HG03520 (cell line): ENCODE results near the gene CD207.
"Not testable (repeated sequence)": the region's sequence is repeated elsewhere in the genome, so short reads cannot be mapped to it uniquely, and the experiment has no call there.

ENCODE experiments used
- ATAC-seq: cut with Tn5 transposase; IDR thresholded peaks from one replicate; pipeline ENCODE4 v1.9.1; 2021; ENCODE audit warnings: mild to moderate bottlenecking, moderate library complexity; ENCODE audit not compliant: unreplicated experiment

CD207 gene

DNA sequence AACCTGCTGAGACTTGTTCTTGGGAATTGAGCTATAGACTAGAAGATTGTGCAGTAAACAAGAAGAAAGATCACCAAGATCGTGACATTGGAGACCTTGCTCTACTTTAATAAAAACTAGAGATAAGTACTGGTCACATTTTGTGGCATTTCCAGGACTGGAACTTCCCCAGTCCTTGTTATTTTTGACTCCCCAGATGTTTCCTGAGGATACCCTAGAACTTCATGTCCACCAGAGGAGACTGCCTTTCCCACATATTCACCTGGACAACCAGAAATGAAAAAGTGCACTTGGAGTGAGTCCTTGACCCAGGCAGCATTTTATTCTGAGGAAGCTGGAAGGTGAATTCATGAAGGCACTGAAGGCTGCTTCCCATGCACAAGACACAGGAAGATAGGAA lies 5.7 kb downstream of the CD207 start:
- ATAC-seq, result no peak

DNA sequence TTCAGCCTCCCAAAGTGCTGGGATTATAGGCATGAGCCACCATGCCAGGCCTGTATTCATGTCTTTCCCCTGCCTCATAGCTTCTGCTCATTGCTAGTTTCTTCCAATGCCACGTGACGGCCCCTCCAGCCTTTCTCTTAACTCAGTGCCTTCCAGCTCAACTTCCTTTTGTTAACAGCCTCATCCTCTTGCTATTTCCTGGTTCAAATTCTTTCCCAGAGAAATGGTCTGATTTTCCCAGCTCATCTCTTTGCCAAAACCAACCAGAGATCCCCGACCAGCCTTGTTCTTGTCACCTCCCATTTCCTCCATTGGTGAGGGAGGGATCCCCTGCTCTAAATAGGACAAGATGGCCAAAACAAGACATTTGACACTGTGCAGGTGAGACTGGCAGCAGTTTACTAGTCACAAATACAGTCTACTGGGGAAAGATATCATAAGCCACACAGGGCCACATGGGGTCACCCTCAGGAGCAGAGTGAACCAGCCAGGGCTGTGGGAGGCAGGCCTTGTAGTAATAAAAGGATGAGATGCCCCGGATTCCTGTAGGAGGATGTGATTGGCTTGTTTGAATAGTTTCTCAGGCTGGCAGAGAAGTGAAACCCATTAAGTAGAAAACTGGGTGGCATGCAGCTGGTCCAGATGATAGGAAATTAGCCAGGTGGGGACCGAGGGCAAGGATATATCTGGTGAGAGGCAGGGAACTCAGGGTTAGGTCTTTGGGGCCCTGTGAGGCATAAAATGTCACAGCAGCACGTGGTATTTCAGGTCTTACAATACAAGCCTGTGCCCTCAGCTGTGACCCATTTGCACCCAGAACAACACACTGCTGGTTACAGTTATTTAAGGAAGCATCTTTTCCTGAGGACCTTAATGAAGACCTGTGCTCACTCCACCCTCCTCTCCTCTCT lies 6.4 kb downstream of the CD207 start:
- ATAC-seq, result no peak

DNA sequence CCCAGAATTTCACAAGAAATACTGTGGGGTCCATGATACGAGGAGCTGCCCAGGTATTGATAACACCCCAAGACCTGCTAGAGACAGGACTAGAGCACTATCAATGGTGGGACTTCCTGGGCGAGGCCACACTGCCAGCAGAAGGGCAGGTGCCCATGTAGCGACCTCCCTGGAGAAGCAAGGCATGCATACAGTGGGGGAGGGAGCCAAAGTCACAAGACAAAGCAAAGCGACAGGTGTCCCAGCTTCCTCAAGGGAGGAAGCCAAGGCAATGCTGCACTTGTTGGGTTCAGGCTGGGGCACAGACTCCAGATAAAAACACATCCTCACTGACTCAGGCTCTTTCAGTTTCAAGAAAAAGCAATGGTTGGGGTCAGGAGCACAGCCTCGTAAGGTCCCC lies 7.5 kb downstream of the CD207 start:
- no peak for ATAC-seq

DNA sequence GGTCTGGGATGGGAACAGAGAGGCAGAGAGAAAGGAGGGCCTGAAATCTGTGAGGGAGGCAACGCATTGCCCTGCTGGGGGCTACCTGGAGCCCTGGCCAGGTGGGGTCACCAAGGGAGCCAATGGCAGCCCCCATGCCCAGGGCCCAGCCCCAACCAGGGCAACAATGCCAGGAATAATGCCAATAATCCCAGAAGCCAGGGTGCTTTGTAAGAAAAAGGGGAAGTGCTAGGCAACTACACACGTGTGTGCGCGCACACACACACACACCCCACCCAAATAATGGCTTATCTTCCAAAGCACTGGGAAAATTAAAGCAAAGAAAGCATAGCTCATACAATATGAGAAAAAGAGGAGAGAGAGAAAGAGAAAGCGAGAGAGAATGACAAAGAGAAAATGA lies 8.2 kb downstream of the CD207 start:
- ATAC-seq, result no peak

DNA sequence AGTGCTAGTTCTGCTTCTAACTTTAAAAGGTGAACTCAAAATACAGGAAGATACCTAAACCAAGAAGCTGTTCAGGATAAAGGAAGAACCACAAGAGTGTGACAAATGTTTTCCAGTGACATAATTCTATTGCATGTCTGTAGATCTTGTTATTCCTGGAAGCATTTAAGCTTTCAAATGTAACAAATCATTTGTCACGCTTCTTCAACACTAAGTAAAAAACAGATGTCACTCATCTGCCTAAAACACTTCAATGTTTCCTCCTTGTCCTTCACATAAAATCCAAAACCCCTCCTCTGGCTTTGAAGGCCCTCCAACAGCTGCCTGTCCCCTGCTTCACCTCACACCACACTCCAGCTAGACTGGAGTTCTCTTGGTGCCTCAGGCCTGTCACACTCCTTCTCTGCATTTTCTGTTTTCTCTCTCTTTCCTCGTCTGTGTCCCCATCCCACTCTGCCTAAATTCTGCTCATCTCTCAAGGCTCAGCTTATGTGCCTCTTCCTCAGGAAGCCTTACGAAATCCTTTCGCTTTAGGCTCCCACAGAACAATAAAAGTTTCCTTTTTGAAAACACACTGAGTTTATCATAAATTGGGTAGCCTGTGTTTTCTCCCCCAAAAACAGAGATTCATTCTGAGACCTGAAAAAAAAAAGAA lies 8.8 kb downstream of the CD207 start:
- no peak for ATAC-seq

DNA sequence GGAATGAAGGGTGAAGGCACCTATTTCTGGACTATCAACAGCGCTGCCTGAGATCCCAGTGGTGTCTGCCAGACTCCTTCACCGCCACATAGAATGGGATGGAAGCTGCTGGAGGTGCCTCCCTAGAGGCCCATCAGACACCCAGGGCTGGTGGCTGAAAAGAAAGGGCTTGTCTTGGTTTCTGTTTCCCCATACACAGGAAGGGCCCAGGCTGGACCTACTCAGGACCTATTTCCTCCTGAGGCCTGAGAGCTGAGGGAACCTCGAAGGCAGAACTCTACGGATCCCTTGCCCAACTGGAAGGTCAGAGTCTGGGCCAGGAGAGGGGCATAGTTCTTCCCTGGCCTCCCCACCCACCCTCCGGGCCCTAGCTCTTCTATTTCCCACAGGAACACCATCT lies 12.4 kb downstream of the CD207 start:
- ATAC-seq, result no peak

DNA sequence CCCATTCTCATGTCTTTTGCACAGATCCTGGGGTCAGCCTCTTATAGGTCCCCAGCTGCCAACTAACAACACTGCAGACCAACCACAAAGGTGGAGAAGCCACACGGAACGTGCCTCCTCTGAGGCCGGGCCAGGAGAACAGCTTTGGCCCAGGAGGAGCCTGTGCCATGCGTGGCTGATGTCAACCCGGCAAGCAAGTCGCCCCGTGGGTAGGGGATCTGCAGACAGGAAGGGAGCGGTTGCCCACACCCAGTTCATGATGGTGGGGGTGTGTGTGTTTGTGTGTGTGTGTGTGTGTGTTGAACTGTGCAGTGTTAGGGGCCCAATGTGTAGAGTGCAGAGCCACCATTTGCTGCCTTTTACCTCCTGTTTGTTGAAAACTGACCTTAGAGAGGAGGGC lies 12.8 kb downstream of the CD207 start:
- ATAC-seq, result no peak

DNA sequence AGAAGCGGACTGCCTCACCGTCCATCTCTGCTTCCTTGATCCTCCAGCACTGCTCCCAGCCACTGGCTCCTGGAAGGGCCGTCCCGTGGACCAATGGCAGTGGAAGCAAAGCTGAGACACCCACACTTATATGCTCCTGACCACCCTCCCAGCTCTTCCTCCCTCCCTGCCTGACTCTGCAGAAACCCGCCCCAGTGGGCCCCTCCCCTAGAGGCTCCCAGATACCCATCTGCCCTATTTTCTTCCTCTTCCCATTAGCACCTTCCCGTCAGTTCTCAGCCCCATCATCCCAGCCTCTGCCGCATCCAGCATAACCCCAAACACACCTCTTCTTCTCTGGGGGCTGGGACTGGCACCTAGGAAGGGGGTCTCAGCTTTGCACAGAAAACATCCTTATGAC lies 15.1 kb downstream of the CD207 start, which contains the start of gene CLEC4F:
Gene CLEC4F, minus strand, starts transcription at position 101 of the 400 bp plus-strand sequence. Its CDS starts 76 bp downstream, at position 25.
- no peak for ATAC-seq

DNA sequence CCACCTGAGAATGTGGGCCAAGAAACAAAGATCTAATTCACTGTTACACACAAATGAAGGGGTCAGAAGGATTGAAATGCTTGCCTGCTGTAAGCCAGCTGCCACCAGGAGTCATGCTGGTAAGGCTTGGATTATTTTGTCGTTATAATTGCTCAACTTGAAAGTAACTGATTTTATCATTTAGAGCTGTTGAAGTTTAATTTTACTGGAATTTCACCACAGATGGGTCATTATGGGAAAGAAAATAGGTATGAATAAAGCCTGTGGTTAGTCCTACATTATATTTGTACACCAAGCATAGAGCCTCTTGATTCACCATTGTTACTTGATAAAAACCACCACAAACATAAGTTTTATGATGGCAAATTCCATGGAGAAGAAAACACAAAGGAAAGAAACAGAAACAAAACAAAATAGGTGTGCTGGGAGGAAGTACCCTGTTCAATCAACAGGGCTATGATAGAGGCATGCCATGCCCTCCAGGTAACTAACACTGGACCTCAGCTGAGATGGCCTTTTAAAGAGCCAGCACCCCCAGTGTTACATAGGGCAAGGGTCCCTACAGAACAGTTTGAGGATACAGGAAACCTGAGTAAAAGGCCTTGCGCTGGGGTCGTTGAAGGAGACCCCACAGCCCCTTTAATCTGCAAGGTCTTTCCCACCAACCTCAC lies 18.2 kb downstream of the CD207 start:
- ATAC-seq, result no peak

DNA sequence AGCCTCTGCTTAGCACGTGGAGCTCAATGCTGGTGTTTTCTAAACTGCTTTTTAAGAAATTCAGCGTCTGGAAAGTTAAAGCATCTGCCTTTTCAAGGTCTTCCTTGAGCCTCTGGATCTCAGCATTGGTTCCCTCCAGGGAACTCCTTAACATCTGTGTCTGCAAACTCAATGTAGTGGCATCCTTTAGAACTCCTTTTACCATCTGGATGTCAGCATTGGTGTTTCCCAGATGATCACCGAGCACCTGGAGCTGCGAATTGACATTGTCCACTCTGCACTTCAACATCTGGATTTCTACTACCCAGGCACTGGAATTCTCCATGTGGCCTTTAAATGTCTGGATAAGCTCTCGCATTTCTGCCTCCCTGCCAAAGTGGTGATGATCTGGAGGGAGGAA lies 18.9 kb downstream of the CD207 start:
- ATAC-seq, result no peak

DNA sequence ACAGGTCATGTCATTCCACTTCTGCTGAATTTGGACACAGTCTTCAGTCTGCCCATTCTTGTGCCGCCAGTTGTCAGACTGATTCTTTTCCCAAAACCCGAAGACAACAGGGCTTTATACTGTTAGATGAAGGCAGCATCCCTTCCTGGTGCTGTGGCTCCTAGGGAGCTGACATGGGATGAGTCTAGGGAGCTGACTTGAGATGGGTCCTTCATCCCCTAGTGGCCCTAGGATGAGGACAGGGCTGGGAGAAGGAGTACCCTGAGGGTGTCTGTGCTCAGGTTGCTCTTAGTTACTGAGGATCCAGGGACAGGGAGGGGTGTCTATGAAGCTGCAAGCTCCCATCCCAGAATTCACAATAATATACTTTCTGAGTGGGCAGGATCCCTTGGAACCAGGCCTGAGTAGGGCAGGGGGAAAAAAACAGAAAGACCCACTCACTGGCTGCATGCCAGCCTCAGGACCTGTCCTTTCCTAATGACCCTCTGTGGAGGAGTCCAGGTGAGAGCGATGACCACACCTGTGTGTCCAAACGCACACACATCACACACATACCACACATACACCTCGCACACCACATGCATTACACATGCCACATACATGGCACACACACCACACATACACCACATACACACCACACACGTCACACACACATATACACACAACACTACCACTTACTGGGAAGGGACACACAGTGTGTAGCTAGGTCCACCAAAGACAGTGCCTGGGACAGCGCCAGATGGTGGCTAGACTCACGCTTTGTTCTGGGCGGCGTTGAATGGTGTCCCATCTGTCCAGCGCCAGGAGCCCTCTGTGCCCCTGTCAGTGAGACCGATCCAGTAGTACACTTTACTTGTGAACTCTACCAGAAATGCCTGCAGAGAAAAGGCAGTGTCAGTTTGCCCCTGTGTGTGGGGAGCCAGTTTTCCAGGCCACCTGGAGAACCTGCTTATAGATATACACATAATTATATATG lies 26.3 kb downstream of the CD207 start:
- ATAC-seq, result no peak

DNA sequence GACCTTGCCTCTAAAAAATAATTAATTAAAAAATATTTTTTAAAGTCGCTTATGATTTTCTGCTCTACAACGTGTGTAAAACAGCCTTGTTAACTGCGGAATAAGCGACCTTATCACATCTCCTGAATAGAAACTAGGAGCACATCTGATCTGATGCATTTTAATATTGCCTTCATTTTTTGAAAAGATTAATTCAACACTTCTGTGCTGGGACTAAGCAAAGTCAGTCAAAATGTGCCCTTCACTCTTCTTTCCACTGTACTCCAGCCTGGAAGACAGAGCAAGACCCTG lies 27.8 kb downstream of the CD207 start:
- no peak for ATAC-seq

DNA sequence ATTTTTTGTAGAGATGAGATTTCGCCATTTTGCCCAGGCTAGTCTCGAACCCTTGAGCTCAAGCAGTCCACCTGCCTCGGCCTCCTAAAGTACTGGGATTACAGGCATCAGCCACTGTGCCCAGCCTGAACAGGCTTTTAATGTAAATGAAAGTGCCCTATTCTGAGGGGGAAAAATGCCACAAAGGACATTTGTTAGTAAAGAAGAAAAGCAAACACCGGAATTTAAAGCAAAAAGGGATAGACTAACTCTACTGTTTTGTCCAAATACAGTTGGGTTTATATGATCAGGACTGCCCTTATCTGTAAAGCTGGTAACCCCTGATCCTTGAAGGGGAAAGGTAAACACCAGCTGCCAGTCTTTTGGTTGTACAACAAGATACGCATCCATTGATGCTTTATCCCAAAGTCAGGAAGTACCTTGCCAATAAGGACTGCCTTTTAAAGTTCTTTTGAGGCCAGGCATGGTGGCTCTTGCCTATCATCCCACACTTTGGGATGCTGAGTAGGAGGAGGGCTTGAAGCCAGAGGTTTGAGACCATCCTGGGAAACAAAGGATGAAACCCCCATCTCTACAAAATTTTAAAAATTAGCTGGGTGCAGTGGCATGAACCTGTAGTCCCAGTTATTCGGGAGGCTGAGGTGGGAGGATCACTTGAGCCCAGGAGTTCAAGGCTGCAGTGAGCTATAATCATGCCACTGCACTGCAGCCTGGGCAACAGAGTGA lies 28.4 kb downstream of the CD207 start:
- no peak for ATAC-seq

DNA sequence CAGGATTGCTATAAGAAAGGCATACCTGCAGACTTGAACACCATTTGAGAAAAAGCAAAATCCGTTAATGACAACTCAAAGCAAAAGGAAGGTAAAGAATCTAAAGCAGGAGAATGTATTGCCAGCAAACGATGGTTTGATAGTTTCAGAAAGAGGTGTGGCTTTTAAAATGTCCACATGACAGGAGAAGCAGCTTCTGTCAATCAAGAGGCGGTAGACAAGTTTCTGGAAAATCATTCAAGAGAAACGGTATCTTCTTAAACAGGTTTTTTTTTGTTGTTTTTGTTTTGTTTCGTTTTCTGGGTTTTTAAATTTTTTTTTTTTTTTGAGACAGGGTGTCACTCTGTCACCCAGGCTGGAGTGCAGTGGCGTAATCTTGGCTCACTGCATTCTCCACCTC lies 29.0 kb downstream of the CD207 start:
- ATAC-seq, result no peak

DNA sequence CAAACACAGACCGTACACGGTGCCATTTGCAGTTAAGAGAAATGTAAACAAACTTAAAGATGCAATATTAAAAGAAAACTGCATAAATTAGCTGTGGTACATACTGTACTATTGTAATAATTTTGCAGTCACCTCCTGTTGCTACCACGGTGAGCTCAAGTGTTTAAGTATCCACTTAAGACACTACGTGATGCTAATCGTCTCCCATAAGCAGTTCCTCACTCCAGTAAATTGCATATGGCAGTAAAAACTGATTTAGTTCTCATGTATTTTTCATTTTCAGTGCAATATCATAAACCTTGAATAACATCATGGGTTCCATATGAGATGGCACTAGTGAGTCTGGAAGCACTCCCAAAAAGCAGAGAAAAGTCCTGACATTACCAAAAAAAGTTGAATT lies 29.6 kb downstream of the CD207 start:
- ATAC-seq, result no peak

DNA sequence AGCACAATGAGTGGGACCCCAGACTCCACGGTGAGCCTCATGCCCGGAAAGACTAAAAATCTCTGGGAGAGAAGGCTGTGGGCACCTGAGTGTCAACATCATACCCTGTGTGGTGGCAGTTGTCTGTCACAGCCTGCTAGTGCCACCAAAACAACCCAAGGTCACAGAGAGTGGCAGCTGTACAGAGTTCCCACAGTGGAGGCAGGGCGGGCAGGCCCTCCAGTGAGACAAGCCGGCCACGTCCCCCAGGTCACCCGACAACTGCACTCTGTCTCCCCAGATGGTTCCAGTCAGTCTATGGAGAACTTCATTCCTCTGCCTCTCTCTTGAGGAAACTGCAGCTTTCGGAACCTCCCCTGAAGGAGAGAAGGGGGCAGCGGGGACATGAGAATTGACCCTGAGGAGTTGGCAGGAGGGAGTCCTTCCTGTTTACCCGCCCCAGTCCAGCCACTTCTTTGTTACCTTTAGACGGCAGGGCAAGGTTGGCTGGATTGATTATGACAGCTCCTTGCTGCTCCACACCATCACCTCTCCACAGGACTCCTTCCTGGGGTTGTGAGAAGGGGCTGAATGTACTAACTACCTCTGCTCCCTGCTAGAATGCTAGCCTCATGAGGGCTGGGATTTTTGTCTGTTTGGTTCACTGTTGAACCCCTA lies 33.9 kb downstream of the CD207 start:
- no peak for ATAC-seq

DNA sequence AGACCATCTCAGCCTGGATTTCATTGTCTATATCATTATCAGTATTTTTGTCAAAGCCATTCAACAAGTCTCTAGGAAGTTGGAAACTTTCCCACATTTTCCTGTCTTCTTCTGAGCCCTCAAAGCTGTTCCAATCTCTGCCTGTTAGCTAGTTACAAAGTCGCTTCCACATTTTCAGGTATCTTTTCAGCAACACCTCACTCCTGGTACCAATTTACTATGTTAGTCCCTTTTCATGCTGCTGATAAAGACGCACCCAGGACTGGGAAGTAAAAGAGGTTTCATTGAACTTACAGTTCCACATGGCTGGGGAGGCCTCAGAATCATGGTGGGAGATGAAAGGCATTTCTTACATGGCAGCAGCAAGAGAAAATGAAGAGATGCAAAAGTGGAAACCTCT lies 35.9 kb downstream of the CD207 start:
- ATAC-seq, result no peak

DNA sequence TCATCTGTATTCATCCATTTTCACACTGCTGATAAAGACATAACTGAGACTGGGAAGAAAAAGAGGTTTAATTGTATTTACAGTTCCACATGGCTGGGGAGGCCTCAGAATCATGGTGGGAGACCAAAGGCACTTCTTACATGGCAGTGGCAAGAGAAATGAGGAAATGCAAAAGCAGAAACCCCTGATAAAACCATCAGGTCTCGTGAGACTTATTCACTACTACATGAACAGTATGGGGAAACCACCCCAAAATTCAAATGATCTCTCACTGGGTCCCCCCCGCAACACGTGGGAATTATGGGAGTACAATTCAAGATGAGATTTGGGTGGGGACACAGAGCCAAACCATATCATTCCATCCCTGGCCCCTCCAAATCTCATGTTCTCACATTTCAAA lies 37.6 kb downstream of the CD207 start:
- not testable (repeated sequence) for ATAC-seq

DNA sequence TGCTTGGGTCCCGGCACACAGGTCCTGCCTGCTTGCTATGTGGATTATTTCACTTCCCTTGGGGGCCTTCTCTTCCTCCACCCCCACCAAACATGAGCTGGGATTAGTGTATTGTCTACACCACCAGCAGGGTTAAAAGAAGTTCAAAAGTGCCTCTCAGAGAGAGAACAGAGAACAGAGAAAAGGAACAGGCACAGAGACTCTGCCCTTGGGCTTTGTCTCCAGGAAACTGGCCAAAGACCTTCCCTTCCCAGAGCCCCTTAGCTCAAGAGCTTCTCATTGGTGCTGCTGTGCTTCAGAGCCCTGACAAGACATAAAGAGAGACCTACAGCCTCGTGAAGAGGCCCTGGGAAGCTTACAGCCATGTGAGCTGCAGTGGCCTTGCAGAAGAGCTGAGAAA lies 38.1 kb downstream of the CD207 start:
- ATAC-seq, result no peak

DNA sequence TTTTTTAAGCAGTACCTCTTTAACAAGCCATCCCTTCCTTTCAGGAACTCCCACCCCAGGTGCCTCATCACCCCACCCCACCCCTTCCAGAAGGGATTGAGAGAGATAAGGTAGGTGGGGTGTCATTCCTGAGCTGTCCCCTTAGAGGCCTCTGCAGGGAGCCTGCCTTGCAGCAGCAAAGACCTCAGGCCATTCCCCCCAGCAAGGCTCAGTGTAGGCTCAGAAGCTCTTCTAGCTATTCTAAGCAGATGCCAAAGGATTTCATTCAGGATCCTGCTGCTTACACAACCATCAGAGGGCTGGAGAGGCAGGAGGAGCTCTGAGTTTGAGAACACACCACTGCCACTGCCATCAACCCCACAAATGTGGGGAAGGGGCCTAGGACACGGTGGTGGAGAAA lies 39.4 kb downstream of the CD207 start:
- ATAC-seq, result no peak
